GM12892 (cell line): Measurements from ENCODE around the gene RAET1E.

ENCODE experiments used
- POLR2A ChIP-seq: IDR thresholded peaks from 2 replicates; pipeline ENCODE4 v1.6.1; 2011; ENCODE audit warnings: low read depth, low read length, control low read depth
- POLR2AphosphoS5 ChIP-seq: IDR thresholded peaks from 2 replicates; pipeline ENCODE4 v1.6.1; 2011; ENCODE audit warnings: low read depth, low read length, control low read depth
- TAF1 ChIP-seq: IDR thresholded peaks from 2 replicates; pipeline ENCODE4 v1.6.1; 2011; ENCODE audit warnings: low read depth, mild to moderate bottlenecking, control low read depth, low read length, borderline replicate concordance

DNA sequence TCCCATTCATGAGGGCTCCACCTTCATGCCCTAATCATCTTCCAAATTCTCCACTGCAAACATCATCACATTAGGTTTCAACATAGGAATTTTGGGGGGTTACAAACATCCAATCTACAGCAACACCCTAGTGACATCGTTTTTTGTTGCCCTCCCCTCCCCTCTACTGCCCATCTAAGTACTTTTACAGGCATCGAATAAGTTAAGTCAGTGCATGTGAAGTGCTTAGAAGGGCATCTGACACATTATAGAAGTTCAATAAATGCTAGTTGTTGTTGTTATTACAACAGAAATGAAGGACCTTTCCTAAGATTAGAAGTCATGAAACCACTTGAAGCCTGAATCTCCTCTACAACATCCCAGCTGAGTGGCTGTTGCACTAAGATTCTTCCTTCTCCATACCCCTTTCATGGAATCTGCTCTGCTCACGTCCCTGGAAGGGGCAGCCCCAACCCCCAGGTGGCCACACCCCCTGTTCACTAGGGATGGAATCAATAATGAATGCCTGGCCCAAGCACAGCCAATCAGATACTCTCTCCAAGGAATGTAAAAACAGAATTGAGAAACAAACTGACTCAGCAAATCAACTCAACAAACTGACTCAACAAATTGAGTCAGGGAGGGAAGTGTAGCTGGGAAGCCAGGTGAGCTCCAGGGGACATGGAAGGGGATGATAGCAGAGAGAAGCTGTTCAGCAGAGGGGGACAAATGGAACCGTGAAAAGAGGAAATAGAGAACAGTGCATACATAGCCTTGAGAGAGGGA is 29.9 kb downstream of the RAET1E start:
- no peak for TF ChIP-seq POLR2A
- no peak for TF ChIP-seq POLR2AphosphoS5
- no peak for TF ChIP-seq TAF1
